Astrocyte (in vitro differentiated cells and primary cell): ENCODE results near the gene SAMD10. TPM values are rescaled to one million over a fixed set of nuclear protein-coding genes. Genes with fewer than 3 reads are reported as not detected.
A peak's percentile ranks its signal among the peaks of the same experiment; 100 is the strongest.

ENCODE experiments used
- DNase-seq: peaks from one replicate; pipeline ENCODE4 v3.0.0-alpha.2; 2010; ENCODE audit warnings: low read depth
- FAIRE-seq: peaks from 2 replicates; lab custom pipeline; 2011; peaks lifted over from hg19 to GRCh38; lab: Jason Lieb, UNC
- H2AFZ ChIP-seq: 2 replicates; pipeline ENCODE4 v1.6.0; 2012; ENCODE audit warnings: low read depth, low read length, inconsistent platforms
- H3K27ac ChIP-seq: 2 replicates; pipeline ENCODE4 v1.5.1; 2011; ENCODE audit warnings: low read depth, low read length, inconsistent platforms
- H3K27me3 ChIP-seq: 2 replicates; pipeline ENCODE4 v1.6.0; 2011; ENCODE audit warnings: low read length, inconsistent platforms; ENCODE audit not compliant: insufficient read depth
- H3K36me3 ChIP-seq: 2 replicates; pipeline ENCODE4 v1.5.1; 2011; ENCODE audit warnings: low read length, inconsistent platforms; ENCODE audit not compliant: insufficient read depth
- H3K4me1 ChIP-seq: 2 replicates; pipeline ENCODE4 v1.5.1; 2011; ENCODE audit warnings: low read length, inconsistent platforms; ENCODE audit not compliant: insufficient read depth
- H3K4me2 ChIP-seq: 2 replicates; pipeline ENCODE4 v1.6.0; 2012; ENCODE audit warnings: low read length, inconsistent platforms
- H3K4me3 ChIP-seq: 2 replicates; pipeline ENCODE4 v1.5.1; 2011; ENCODE audit warnings: low read depth, mild to moderate bottlenecking, low read length, inconsistent platforms; ENCODE audit not compliant: insufficient read depth
- H3K79me2 ChIP-seq: 2 replicates; pipeline ENCODE4 v1.6.0; 2012; ENCODE audit warnings: mild to moderate bottlenecking, low read length, inconsistent platforms; ENCODE audit not compliant: insufficient read depth
- H3K9ac ChIP-seq: 2 replicates; pipeline ENCODE4 v1.6.0; 2012; ENCODE audit warnings: mild to moderate bottlenecking, low read length, inconsistent platforms
- H3K9me3 ChIP-seq: 2 replicates; pipeline ENCODE4 v1.5.1; 2012; ENCODE audit warnings: low read depth, mild to moderate bottlenecking, low read length, inconsistent platforms; ENCODE audit not compliant: insufficient read depth
- H4K20me1 ChIP-seq: 2 replicates; pipeline ENCODE4 v1.6.0; 2012; ENCODE audit warnings: low read length, inconsistent platforms; ENCODE audit not compliant: insufficient read depth
- H3K27ac Mint-ChIP-seq: one replicate; pipeline ENCODE4 v1.8.0; 2021; ENCODE audit warnings: mild to moderate bottlenecking, mixed read lengths; ENCODE audit not compliant: unreplicated experiment
- H3K27me3 Mint-ChIP-seq: one replicate; pipeline ENCODE4 v1.8.0; 2021; ENCODE audit warnings: low read depth, mixed read lengths; ENCODE audit not compliant: unreplicated experiment
- H3K36me3 Mint-ChIP-seq: one replicate; pipeline ENCODE4 v1.8.0; 2021; ENCODE audit warnings: low read depth, mixed read lengths; ENCODE audit not compliant: unreplicated experiment
- H3K4me1 Mint-ChIP-seq: one replicate; pipeline ENCODE4 v1.8.0; 2021; ENCODE audit warnings: low read depth, mixed read lengths; ENCODE audit not compliant: unreplicated experiment
- H3K4me3 Mint-ChIP-seq: one replicate; pipeline ENCODE4 v1.8.0; 2021; ENCODE audit warnings: mild to moderate bottlenecking, moderate library complexity, mixed read lengths; ENCODE audit not compliant: unreplicated experiment
- H3K9me3 Mint-ChIP-seq: one replicate; pipeline ENCODE4 v1.8.0; 2021; ENCODE audit warnings: mild to moderate bottlenecking, mixed read lengths; ENCODE audit not compliant: unreplicated experiment
- CTCF ChIP-seq: IDR thresholded peaks from 2 replicates; pipeline ENCODE4 v1.5.1; 2011; ENCODE audit warnings: low read depth, mild to moderate bottlenecking, inconsistent platforms, low read length, moderate library complexity; ENCODE audit not compliant: insufficient read depth
- EZH2 ChIP-seq: IDR thresholded peaks from 2 replicates; pipeline ENCODE4 v1.6.1; 2012; ENCODE audit warnings: mild to moderate bottlenecking, low read length, inconsistent platforms; ENCODE audit not compliant: insufficient read depth
- total RNA-seq: library from RNA; stranded (reverse); gene quantifications from 2 replicates; pipeline ENCODE4 v1.2.1, GENCODE V29; 2021

SAMD10 gene
- total RNA-seq, 1 donor from 2014 or later = 4.3 TPM

- Histone ChIP-seq H3K36me3 (peaks cover 3% of the 10 kb centered on the region), H3K4me1 (peaks cover 18% of the 10 kb centered on the region), H3K9me3 (no peaks in the 10 kb centered on the region), H3K79me2 (peaks cover 73% of the 10 kb centered on the region), H3K4me3 (no peak overlapping the region), H3K27me3 (no peaks in the 10 kb centered on the region), H3K27ac (no peak overlapping the region), H3K9ac (no peak overlapping the region), H4K20me1 (peaks cover 96% of the 10 kb centered on the region), H3K4me2 (no peak overlapping the region), H2AFZ (no peak overlapping the region)
- no peaks in the 10 kb centered on the region for H3K9me3 Mint-ChIP-seq
- peaks cover 4% of the 10 kb centered on the region for H3K36me3 Mint-ChIP-seq
- no peak for DNase-seq
- H3K4me3 Mint-ChIP-seq = no peak overlapping the region
- peak overlapping the region; percentile 83 for H3K27ac Mint-ChIP-seq
- TF ChIP-seq CTCF = no peak
- TF ChIP-seq EZH2 = no peak
- no peaks in the 10 kb centered on the region for H3K27me3 Mint-ChIP-seq
- H3K4me1 Mint-ChIP-seq = no peaks in the 10 kb centered on the region
- no peak for FAIRE-seq
Measured at GRCh38 chr20:63947638-63948456, 31.6 kb downstream of the SAMD10 start.

DNA sequence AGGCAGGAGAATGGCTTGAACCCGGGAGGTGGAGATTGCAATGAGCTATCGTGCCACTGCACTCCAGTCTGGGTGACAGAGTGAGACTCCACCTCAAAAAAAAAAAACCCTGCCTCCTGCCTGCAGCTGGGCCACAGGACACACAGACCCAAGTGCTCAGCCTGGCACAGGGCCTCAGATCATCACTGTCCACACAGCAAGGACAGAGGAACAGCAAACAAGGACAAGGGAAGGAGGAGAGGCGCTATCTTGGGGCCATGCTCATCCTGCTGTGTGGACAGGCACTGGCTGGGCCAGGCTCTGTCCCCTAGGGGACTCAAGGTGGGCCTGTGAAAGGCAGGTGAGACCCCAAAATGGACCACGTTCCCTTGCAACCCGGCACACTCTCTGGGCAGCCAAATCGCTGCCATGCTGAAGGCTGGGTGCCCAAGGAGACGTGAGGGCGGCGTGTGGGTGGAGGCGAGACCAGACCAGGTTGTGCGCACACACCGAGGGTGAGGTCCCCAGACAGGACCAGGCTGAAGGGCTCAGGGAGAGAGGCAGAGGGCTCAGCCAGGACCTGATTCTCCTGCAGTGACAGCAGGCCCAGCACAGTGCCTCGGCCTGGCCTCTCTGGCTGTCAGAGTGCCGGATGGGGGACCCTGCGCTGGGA, 32.3 kb downstream of the SAMD10 start:
- FAIRE-seq (no peak), DNase-seq (no peak)
- H3K27me3 ChIP-seq = no peaks in the 10 kb centered on the region
- H3K4me3 Mint-ChIP-seq = no peak overlapping the region
- no peaks in the 10 kb centered on the region for H3K9me3 Mint-ChIP-seq
- peaks cover 65% of the 10 kb centered on the region for H3K79me2 ChIP-seq
- peaks cover 3% of the 10 kb centered on the region for H3K36me3 ChIP-seq
- H3K27me3 Mint-ChIP-seq = no peaks in the 10 kb centered on the region
- H3K4me1 ChIP-seq = peaks cover 18% of the 10 kb centered on the region
- H3K9me3 ChIP-seq = no peaks in the 10 kb centered on the region
- H3K4me1 Mint-ChIP-seq = no peaks in the 10 kb centered on the region
- H3K4me2 ChIP-seq = no peak overlapping the region
- peaks cover 4% of the 10 kb centered on the region for H3K36me3 Mint-ChIP-seq
- no peak overlapping the region for H3K9ac ChIP-seq
- no peak overlapping the region for H3K27ac ChIP-seq
- no peak for TF ChIP-seq EZH2
- no peak for TF ChIP-seq CTCF
- no peak overlapping the region for H2AFZ ChIP-seq
- no peak overlapping the region for H3K4me3 ChIP-seq
- peaks cover 96% of the 10 kb centered on the region for H4K20me1 ChIP-seq
- H3K27ac Mint-ChIP-seq = peak overlapping the region; percentile 83
